GM23338 (cell line): Measurements from ENCODE around the gene FIP1L1. TPM values are rescaled to one million over a fixed set of nuclear protein-coding genes. Genes with fewer than 3 reads are reported as not detected.
A peak's percentile ranks its signal among the peaks of the same experiment; 100 is the strongest.

ENCODE experiments used
- ATAC-seq: fragments of 200-7000 bp; cut with Tn5 transposase; 3 replicates; pipeline ENCODE4 v1.9.1; 2020
- DNase-seq: peaks from one replicate; pipeline ENCODE4 v3.0.0-alpha.2; 2015; ENCODE audit warnings: low spot score
- H2AFZ ChIP-seq: fragments of 200-600 bp; sonication (generic); 2 replicates; pipeline ENCODE4 v1.8.0; 2016; ENCODE audit warnings: antibody characterized with exemption, mild to moderate bottlenecking, moderate library complexity
- H3F3A ChIP-seq: fragments of 200-600 bp; sonication (generic); replicated peaks from 2 replicates; pipeline ENCODE4 v1.8.0; 2017; ENCODE audit warnings: antibody characterized with exemption, mixed run types, low read depth
- H3K27ac ChIP-seq: fragments of 200-600 bp; sonication (generic); 2 replicates; pipeline ENCODE4 v1.6.1; 2016; ENCODE audit warnings: low read depth
- H3K27me3 ChIP-seq: fragments of 200-600 bp; sonication (generic); 2 replicates; pipeline ENCODE4 v1.8.0; 2016; ENCODE audit warnings: mild to moderate bottlenecking, mixed run types, moderate library complexity; ENCODE audit not compliant: insufficient read depth
- H3K36me3 ChIP-seq: fragments of 200-600 bp; sonication (generic); 2 replicates; pipeline ENCODE4 v1.8.0; 2016; ENCODE audit warnings: mild to moderate bottlenecking; ENCODE audit not compliant: insufficient read depth
- H3K4me1 ChIP-seq: fragments of 200-600 bp; sonication (generic); 2 replicates; pipeline ENCODE4 v1.8.0; 2016; ENCODE audit warnings: mild to moderate bottlenecking, moderate library complexity; ENCODE audit not compliant: insufficient read depth
- H3K4me2 ChIP-seq: fragments of 200-600 bp; sonication (generic); 2 replicates; pipeline ENCODE4 v1.7.1; 2017; ENCODE audit warnings: mixed run types
- H3K4me3 ChIP-seq: fragments of 200-600 bp; sonication (generic); 2 replicates; pipeline ENCODE4 v1.6.1; 2016; ENCODE audit warnings: mixed run types
- H3K79me2 ChIP-seq: fragments of 200-600 bp; sonication (generic); replicated peaks from 2 replicates; pipeline ENCODE4 v1.8.0; 2017; ENCODE audit warnings: mild to moderate bottlenecking; ENCODE audit not compliant: insufficient read depth
- H3K9me2 ChIP-seq: fragments of 200-600 bp; sonication (generic); 2 replicates; pipeline ENCODE4 v1.8.0; 2017; ENCODE audit not compliant: insufficient read depth
- H4K20me1 ChIP-seq: fragments of 200-600 bp; sonication (generic); replicated peaks from 2 replicates; pipeline ENCODE4 v1.8.0; 2017; ENCODE audit warnings: mild to moderate bottlenecking; ENCODE audit not compliant: insufficient read depth
- H3K27ac Mint-ChIP-seq: 2 replicates; pipeline ENCODE4 v1.8.0; 2020; ENCODE audit warnings: inconsistent platforms, mild to moderate bottlenecking, moderate library complexity, mixed read lengths
- H3K27me3 Mint-ChIP-seq: 3 replicates; pipeline ENCODE4 v1.8.0; 2022; ENCODE audit warnings: low read depth, mild to moderate bottlenecking, moderate library complexity, mixed read lengths, inconsistent platforms; ENCODE audit not compliant: insufficient read depth, poor library complexity
- H3K36me3 Mint-ChIP-seq: 3 replicates; pipeline ENCODE4 v1.8.0; 2021; ENCODE audit warnings: low read depth, mild to moderate bottlenecking, inconsistent platforms, moderate library complexity, mixed read lengths
- H3K4me1 Mint-ChIP-seq: 3 replicates; pipeline ENCODE4 v1.8.0; 2020; ENCODE audit warnings: mild to moderate bottlenecking, inconsistent platforms, mixed read lengths
- H3K4me3 Mint-ChIP-seq: 3 replicates; pipeline ENCODE4 v1.8.0; 2021; ENCODE audit warnings: moderate library complexity, mild to moderate bottlenecking, inconsistent platforms, mixed read lengths
- H3K9me3 Mint-ChIP-seq: 3 replicates; pipeline ENCODE4 v1.8.0; 2020; ENCODE audit warnings: moderate library complexity, mild to moderate bottlenecking, inconsistent platforms, mixed read lengths
- CREB1 ChIP-seq: fragments of 250-450 bp; sonication (Bioruptor Pico); IDR thresholded peaks from 2 replicates; pipeline ENCODE4 v1.5.0; 2020; ENCODE audit warnings: low read depth, mild to moderate bottlenecking, moderate library complexity
- EZH2phosphoT487 ChIP-seq: fragments of 200-600 bp; sonication (generic); IDR thresholded peaks from one replicate; pipeline ENCODE4 v1.8.1; 2018; ENCODE audit warnings: antibody characterized with exemption; ENCODE audit not compliant: unreplicated experiment
- JUNB ChIP-seq: IDR thresholded peaks from one replicate; pipeline ENCODE4 v1.6.1; 2016; ENCODE audit warnings: antibody characterized with exemption; ENCODE audit not compliant: unreplicated experiment
- NANOG ChIP-seq: IDR thresholded peaks from 2 replicates; pipeline ENCODE4 v1.6.1; 2016; ENCODE audit warnings: antibody characterized with exemption, borderline replicate concordance
- POLR2AphosphoS5 ChIP-seq: IDR thresholded peaks from 2 replicates; pipeline ENCODE4 v1.6.1; 2016; ENCODE audit warnings: antibody characterized with exemption, low read depth
- REST ChIP-seq: IDR thresholded peaks from one replicate; pipeline ENCODE4 v1.6.1; 2018; ENCODE audit warnings: antibody characterized with exemption; ENCODE audit not compliant: unreplicated experiment
- ZNF114 ChIP-seq: fragments of 250-450 bp; sonication (Bioruptor Pico); IDR thresholded peaks from 2 replicates; pipeline ENCODE4 v1.5.0; 2020; ENCODE audit warnings: mild to moderate bottlenecking, moderate library complexity
- polyA plus RNA-seq: library from polyadenylated mRNA; unstranded; fragments of >200 nt; fragmentation: Nextera tagmentation; extraction: Ambion mirVana; gene quantifications from 2 replicates; pipeline ENCODE4 v1.2.1, GENCODE V29; 2016
- total RNA-seq: library from RNA; depleted of rRNA; stranded (reverse); fragments of >200 nt; shearing (Covaris generic); gene quantifications from 2 replicates; pipeline ENCODE4 v1.2.3, GENCODE V29; 2014
- TF ChIP-seq, protein P1 (sequence below): fragments of 250-450 bp; sonication (Bioruptor Pico); IDR thresholded peaks from 2 replicates; pipeline ENCODE4 v1.5.0; 2020; ENCODE audit warnings: mild to moderate bottlenecking, moderate library complexity

FIP1L1 gene
- total and polyA plus RNA-seq, 2 experiments from 2014 or later, result 43.3 to 54.0 TPM

GRCh38 chr4:53508446-53508845, 131.0 kb downstream of the FIP1L1 start:
- Histone ChIP-seq H3K79me2 (no peaks in the 10 kb centered on the region), H3K4me3 (no peak overlapping the region), H3K36me3 (no peaks in the 10 kb centered on the region), H3K9me2 (peaks cover 10% of the 10 kb centered on the region), H3F3A (no peaks in the 10 kb centered on the region), H2AFZ (0 out of 2 replicates have a peak overlapping the region, but pooled peaks have one; percentile 18), H4K20me1 (no peaks in the 10 kb centered on the region), H3K4me1 (no peaks in the 10 kb centered on the region), H3K27me3 (no peaks in the 10 kb centered on the region), H3K27ac (no peak overlapping the region), H3K4me2 (no peak overlapping the region)
- H3K36me3 Mint-ChIP-seq, result no peaks in the 10 kb centered on the region
- no peak for DNase-seq
- no peaks in the 10 kb centered on the region; the same call in 2 of the 3 replicates for H3K9me3 Mint-ChIP-seq
- TF ChIP-seq POLR2AphosphoS5 (no peak), JUNB (no peak), EZH2phosphoT487 (no peak), CREB1 (no peak), REST (no peak), NANOG (no peak)
- ATAC-seq, result no peak
- no peak overlapping the region for H3K4me3 Mint-ChIP-seq
- no peak overlapping the region for H3K27ac Mint-ChIP-seq
- H3K27me3 Mint-ChIP-seq, result peaks cover 2% of the 10 kb centered on the region
- H3K4me1 Mint-ChIP-seq, result no peaks in the 10 kb centered on the region

- TF ChIP-seq, protein P1, sequence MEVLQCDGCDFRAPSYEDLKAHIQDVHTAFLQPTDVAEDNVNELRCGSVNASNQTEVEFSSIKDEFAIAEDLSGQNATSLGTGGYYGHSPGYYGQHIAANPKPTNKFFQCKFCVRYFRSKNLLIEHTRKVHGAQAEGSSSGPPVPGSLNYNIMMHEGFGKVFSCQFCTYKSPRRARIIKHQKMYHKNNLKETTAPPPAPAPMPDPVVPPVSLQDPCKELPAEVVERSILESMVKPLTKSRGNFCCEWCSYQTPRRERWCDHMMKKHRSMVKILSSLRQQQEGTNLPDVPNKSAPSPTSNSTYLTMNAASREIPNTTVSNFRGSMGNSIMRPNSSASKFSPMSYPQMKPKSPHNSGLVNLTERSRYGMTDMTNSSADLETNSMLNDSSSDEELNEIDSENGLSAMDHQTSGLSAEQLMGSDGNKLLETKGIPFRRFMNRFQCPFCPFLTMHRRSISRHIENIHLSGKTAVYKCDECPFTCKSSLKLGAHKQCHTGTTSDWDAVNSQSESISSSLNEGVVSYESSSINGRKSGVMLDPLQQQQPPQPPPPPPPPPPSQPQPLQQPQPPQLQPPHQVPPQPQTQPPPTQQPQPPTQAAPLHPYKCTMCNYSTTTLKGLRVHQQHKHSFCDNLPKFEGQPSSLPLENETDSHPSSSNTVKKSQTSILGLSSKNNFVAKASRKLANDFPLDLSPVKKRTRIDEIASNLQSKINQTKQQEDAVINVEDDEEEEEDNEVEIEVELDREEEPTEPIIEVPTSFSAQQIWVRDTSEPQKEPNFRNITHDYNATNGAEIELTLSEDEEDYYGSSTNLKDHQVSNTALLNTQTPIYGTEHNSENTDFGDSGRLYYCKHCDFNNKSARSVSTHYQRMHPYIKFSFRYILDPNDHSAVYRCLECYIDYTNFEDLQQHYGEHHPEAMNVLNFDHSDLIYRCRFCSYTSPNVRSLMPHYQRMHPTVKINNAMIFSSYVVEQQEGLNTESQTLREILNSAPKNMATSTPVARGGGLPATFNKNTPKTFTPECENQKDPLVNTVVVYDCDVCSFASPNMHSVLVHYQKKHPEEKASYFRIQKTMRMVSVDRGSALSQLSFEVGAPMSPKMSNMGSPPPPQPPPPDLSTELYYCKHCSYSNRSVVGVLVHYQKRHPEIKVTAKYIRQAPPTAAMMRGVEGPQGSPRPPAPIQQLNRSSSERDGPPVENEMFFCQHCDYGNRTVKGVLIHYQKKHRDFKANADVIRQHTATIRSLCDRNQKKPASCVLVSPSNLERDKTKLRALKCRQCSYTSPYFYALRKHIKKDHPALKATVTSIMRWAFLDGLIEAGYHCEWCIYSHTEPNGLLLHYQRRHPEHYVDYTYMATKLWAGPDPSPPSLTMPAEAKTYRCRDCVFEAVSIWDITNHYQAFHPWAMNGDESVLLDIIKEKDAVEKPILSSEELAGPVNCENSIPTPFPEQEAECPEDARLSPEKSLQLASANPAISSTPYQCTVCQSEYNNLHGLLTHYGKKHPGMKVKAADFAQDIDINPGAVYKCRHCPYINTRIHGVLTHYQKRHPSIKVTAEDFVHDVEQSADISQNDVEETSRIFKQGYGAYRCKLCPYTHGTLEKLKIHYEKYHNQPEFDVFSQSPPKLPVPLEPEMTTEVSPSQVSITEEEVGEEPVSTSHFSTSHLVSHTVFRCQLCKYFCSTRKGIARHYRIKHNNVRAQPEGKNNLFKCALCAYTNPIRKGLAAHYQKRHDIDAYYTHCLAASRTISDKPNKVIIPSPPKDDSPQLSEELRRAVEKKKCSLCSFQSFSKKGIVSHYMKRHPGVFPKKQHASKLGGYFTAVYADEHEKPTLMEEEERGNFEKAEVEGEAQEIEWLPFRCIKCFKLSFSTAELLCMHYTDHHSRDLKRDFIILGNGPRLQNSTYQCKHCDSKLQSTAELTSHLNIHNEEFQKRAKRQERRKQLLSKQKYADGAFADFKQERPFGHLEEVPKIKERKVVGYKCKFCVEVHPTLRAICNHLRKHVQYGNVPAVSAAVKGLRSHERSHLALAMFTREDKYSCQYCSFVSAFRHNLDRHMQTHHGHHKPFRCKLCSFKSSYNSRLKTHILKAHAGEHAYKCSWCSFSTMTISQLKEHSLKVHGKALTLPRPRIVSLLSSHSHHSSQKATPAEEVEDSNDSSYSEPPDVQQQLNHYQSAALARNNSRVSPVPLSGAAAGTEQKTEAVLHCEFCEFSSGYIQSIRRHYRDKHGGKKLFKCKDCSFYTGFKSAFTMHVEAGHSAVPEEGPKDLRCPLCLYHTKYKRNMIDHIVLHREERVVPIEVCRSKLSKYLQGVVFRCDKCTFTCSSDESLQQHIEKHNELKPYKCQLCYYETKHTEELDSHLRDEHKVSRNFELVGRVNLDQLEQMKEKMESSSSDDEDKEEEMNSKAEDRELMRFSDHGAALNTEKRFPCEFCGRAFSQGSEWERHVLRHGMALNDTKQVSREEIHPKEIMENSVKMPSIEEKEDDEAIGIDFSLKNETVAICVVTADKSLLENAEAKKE (CRISPR knock-in tag), result no peak
- TF ChIP-seq ZNF114, result no peak
- no peak for TF ChIP-seq CREB1
- Histone ChIP-seq H3K27me3 (no peaks in the 10 kb centered on the region), H3K4me3 (no peak overlapping the region), H3K4me1 (no peaks in the 10 kb centered on the region), H2AFZ (no peak overlapping the region), H3F3A (no peaks in the 10 kb centered on the region), H3K27ac (no peak overlapping the region), H3K4me2 (no peak overlapping the region), H3K9me2 (peaks cover 17% of the 10 kb centered on the region), H3K79me2 (no peaks in the 10 kb centered on the region), H4K20me1 (no peaks in the 10 kb centered on the region), H3K36me3 (no peaks in the 10 kb centered on the region)
- ATAC-seq, result no peak
- Mint-ChIP-seq H3K4me3 (no peak overlapping the region), H3K4me1 (no peaks in the 10 kb centered on the region), H3K27me3 (peaks cover 6% of the 10 kb centered on the region), H3K27ac (no peak overlapping the region), H3K9me3 (no peaks in the 10 kb centered on the region; the same call in 2 of the 3 replicates), H3K36me3 (no peaks in the 10 kb centered on the region)
- no peak for DNase-seq
Measured at GRCh38 chr4:53510321-53510720, 132.9 kb downstream of the FIP1L1 start.
